HUES6 (cell line): ENCODE measurements around the gene CDK4.

ENCODE experiments used
- H3K27ac ChIP-seq: 2 replicates; pipeline ENCODE4 v1.7.0; 2013; ENCODE audit warnings: low read depth, mild to moderate bottlenecking, low read length, inconsistent platforms
- H3K27me3 ChIP-seq: 2 replicates; pipeline ENCODE4 v1.6.1; 2013; ENCODE audit warnings: low read length; ENCODE audit not compliant: control insufficient read depth, insufficient read depth
- H3K36me3 ChIP-seq: 2 replicates; pipeline ENCODE4 v1.6.1; 2013; ENCODE audit warnings: low read length; ENCODE audit not compliant: control insufficient read depth, insufficient read depth
- H3K4me1 ChIP-seq: 2 replicates; pipeline ENCODE4 v1.6.1; 2013; ENCODE audit warnings: low read length; ENCODE audit not compliant: control insufficient read depth, insufficient read depth
- H3K4me3 ChIP-seq: 2 replicates; pipeline ENCODE4 v1.5.1; 2013; ENCODE audit warnings: low read depth, low read length
- H3K9ac ChIP-seq: one replicate; pipeline ENCODE4 v1.6.1; 2013; ENCODE audit warnings: mild to moderate bottlenecking, low read length
- H3K9me3 ChIP-seq: 2 replicates; pipeline ENCODE4 v1.6.1; 2013; ENCODE audit warnings: low read depth, low read length; ENCODE audit not compliant: control insufficient read depth, insufficient read depth

The CDK4 gene

GRCh38 chr12:57743769-57744168 lies 8.3 kb downstream of the CDK4 start:
- H3K27me3 ChIP-seq: peaks cover 52% of the 10 kb centered on the region
- H3K4me1 ChIP-seq: peaks cover 10% of the 10 kb centered on the region; the same call in 1 of the 2 replicates
- H3K4me3 ChIP-seq: peak overlapping the region; percentile 91; the same call in 1 of the 2 replicates
- no peaks in the 10 kb centered on the region for H3K9me3 ChIP-seq
- H3K36me3 ChIP-seq: peaks cover 30% of the 10 kb centered on the region
- H3K9ac ChIP-seq: no peak overlapping the region
- H3K27ac ChIP-seq: no peak overlapping the region

GRCh38 chr12:57741844-57742738 lies 10.0 kb downstream of the CDK4 start:
- no peak overlapping the region for H3K27ac ChIP-seq
- H3K4me1 ChIP-seq: peaks cover 10% of the 10 kb centered on the region; the same call in 1 of the 2 replicates
- no peaks in the 10 kb centered on the region for H3K9me3 ChIP-seq
- peaks cover 15% of the 10 kb centered on the region for H3K36me3 ChIP-seq
- H3K4me3 ChIP-seq: peak overlapping the region; percentile 25; the same call in 1 of the 2 replicates
- no peak overlapping the region for H3K9ac ChIP-seq
- peaks cover 68% of the 10 kb centered on the region for H3K27me3 ChIP-seq

- Histone ChIP-seq H3K27me3 (peaks cover 75% of the 10 kb centered on the region), H3K4me3 (no peak overlapping the region), H3K36me3 (peaks cover 8% of the 10 kb centered on the region), H3K4me1 (peaks cover 15% of the 10 kb centered on the region), H3K9ac (no peak overlapping the region), H3K9me3 (no peaks in the 10 kb centered on the region), H3K27ac (no peak overlapping the region)
These were observed 10.7 kb downstream of the CDK4 start for GRCh38 chr12:57741413-57741789.

GRCh38 chr12:57740656-57741412 lies 11.3 kb downstream of the CDK4 start:
- H3K27ac ChIP-seq: no peak overlapping the region
- no peak overlapping the region for H3K9ac ChIP-seq
- H3K9me3 ChIP-seq: no peaks in the 10 kb centered on the region
- peaks cover 2% of the 10 kb centered on the region; the same call in 1 of the 2 replicates for H3K36me3 ChIP-seq
- peaks cover 80% of the 10 kb centered on the region for H3K27me3 ChIP-seq
- no peak overlapping the region for H3K4me3 ChIP-seq
- H3K4me1 ChIP-seq: peaks cover 15% of the 10 kb centered on the region

- peaks cover 16% of the 10 kb centered on the region for H3K4me1 ChIP-seq
- no peak overlapping the region for H3K4me3 ChIP-seq
- H3K27me3 ChIP-seq: peaks cover 88% of the 10 kb centered on the region
- no peak overlapping the region for H3K9ac ChIP-seq
- H3K36me3 ChIP-seq: no peaks in the 10 kb centered on the region
- no peaks in the 10 kb centered on the region for H3K9me3 ChIP-seq
- H3K27ac ChIP-seq: no peak overlapping the region
These were observed 12.1 kb downstream of the CDK4 start for GRCh38 chr12:57739914-57740538.

GRCh38 chr12:57739387-57739786 lies 12.7 kb downstream of the CDK4 start:
- peak overlapping the region; percentile 52 for H3K4me3 ChIP-seq
- H3K9me3 ChIP-seq: no peaks in the 10 kb centered on the region
- peaks cover 95% of the 10 kb centered on the region for H3K27me3 ChIP-seq
- no peak overlapping the region for H3K9ac ChIP-seq
- H3K36me3 ChIP-seq: no peaks in the 10 kb centered on the region
- no peak overlapping the region for H3K27ac ChIP-seq
- peaks cover 16% of the 10 kb centered on the region for H3K4me1 ChIP-seq

- H3K27me3 ChIP-seq: peaks cover 95% of the 10 kb centered on the region
- H3K4me1 ChIP-seq: peaks cover 16% of the 10 kb centered on the region
- H3K27ac ChIP-seq: no peak within 1 kb of the TSS
These were observed 13.4 kb downstream of the CDK4 start, which contains the start of gene AGAP2 for GRCh38 chr12:57738661-57739237. TSS of gene AGAP2 (minus strand) at chr12:57738742. CDS start at chr12:57738246, 496 bp downstream.

GRCh38 chr12:57737467-57738460 lies 14.3 kb downstream of the CDK4 start:
- Histone ChIP-seq H3K27me3 (peaks cover 99% of the 10 kb centered on the region), H3K4me1 (peaks cover 16% of the 10 kb centered on the region), H3K9me3 (no peaks in the 10 kb centered on the region), H3K9ac (no peak overlapping the region), H3K36me3 (no peaks in the 10 kb centered on the region), H3K27ac (no peak overlapping the region), H3K4me3 (peak overlapping the region; percentile 53)

More at GRCh38 chr12:57738661-57739237, 13.4 kb downstream of the CDK4 start, which contains the start of gene AGAP2:
- no peaks in the 10 kb centered on the region for H3K36me3 ChIP-seq
- peak within 1 kb of the TSS; percentile 53 for H3K4me3 ChIP-seq
- no peaks in the 10 kb centered on the region for H3K9me3 ChIP-seq
- H3K9ac ChIP-seq: no peak within 1 kb of the TSS

GRCh38 chr12:57736741-57737466 lies 15.2 kb downstream of the CDK4 start:
- no peak overlapping the region for H3K9ac ChIP-seq
- no peaks in the 10 kb centered on the region for H3K36me3 ChIP-seq

More at GRCh38 chr12:57736741-57737466, 15.2 kb downstream of the CDK4 start:
- H3K27ac ChIP-seq: no peak overlapping the region
- H3K4me1 ChIP-seq: peaks cover 16% of the 10 kb centered on the region
- H3K4me3 ChIP-seq: peak overlapping the region; percentile 53
- peaks cover 99% of the 10 kb centered on the region for H3K27me3 ChIP-seq
- H3K9me3 ChIP-seq: no peaks in the 10 kb centered on the region
